HCT116 (cell line): ENCODE results near the gene BTN1A1. TPM values are rescaled to one million over a fixed set of nuclear protein-coding genes. Genes with fewer than 3 reads are reported as not detected.
A peak's percentile ranks its signal among the peaks of the same experiment; 100 is the strongest.

ENCODE experiments used
- ATAC-seq: fragments of 200-7000 bp; cut with Tn5 transposase; 2 replicates; pipeline ENCODE4 v1.9.1; 2020; ENCODE audit warnings: mild to moderate bottlenecking, moderate library complexity
- BruUV-seq: library from RNA; stranded (reverse); fragments of 400-500 nt; replicated peaks from 2 replicates; lab custom pipeline; 2021; lab: Mats Ljungman, UMichigan
- CTCF ChIA-PET: fragments of 300-600 bp; sonication (Branson Sonifier 250); formaldehyde crosslinking; loops from one replicate; lab custom pipeline; 2021; ENCODE audit warnings: antibody characterized with exemption; lab: Charles Lee
- POLR2A ChIA-PET: fragments of 300-600, 350-600 bp; sonication (Branson Sonifier 250); formaldehyde crosslinking; loops from one replicate; lab custom pipeline; 2021; ENCODE audit warnings: antibody characterized with exemption; lab: Charles Lee
- RAD21 ChIA-PET, 2 experiments: fragments of 300-600 bp; sonication (Branson Sonifier 250); formaldehyde crosslinking; loops; one replicate each; lab custom pipeline; 2023; ENCODE audit warnings: low total read pairs in 2 of 2; ENCODE audit not compliant: uncharacterized antibody in 2 of 2, unreplicated experiment in 2 of 2, low non-redundant PET in 1 of 2; lab: Charles Lee
- DNase-seq: peaks from one replicate; pipeline ENCODE4 v3.0.0-alpha.2; 2010; ENCODE audit warnings: low read depth, low spot score
- H2AFZ ChIP-seq: fragments of 200-600 bp; shearing (Covaris generic), sonication (generic); 2 replicates; pipeline ENCODE4 v1.6.1; 2017; ENCODE audit warnings: low read depth, mixed run types, mixed read lengths, antibody characterized with exemption, low read length; ENCODE audit not compliant: poor library complexity, severe bottlenecking
- H3K27ac ChIP-seq: 2 replicates; pipeline ENCODE4 v1.5.1; 2012; ENCODE audit warnings: low read depth, low read length
- H3K27me3 ChIP-seq: fragments of 200-600 bp; sonication (generic); 2 replicates; pipeline ENCODE4 v1.6.1; 2016; ENCODE audit warnings: mixed run types, low read length, mixed read lengths; ENCODE audit not compliant: insufficient read depth
- H3K36me3 ChIP-seq, 2 experiments: fragments of 200-500 bp in 1 of 2; fragments of 200-600 bp in 1 of 2; sonication (Bioruptor generic) in 1 of 2; sonication (generic) in 1 of 2; 2 replicates each; pipeline versions ENCODE4 v1.5.1 to v1.6.1; 2014 to 2016; ENCODE audit warnings: low read length in 2 of 2, inconsistent platforms in 1 of 2, mixed read lengths in 1 of 2, mixed run types in 1 of 2; ENCODE audit not compliant: insufficient read depth in 2 of 2, control insufficient read depth in 1 of 2
- H3K4me1 ChIP-seq, 2 experiments: fragments of 200-600 bp in 1 of 2; sonication (generic) in 1 of 2; 2 replicates each; pipeline versions ENCODE4 v1.5.1 to v1.6.1; 2012 to 2017; ENCODE audit warnings: low read length in 2 of 2, inconsistent platforms in 1 of 2, mild to moderate bottlenecking in 1 of 2, mixed read lengths in 1 of 2, mixed run types in 1 of 2, moderate library complexity in 1 of 2; ENCODE audit not compliant: insufficient read depth in 2 of 2, control insufficient read depth in 1 of 2
- H3K4me2 ChIP-seq: fragments of 200-600 bp; sonication (generic); 2 replicates; pipeline ENCODE4 v1.6.1; 2017; ENCODE audit warnings: mixed run types, low read length, mixed read lengths
- H3K4me3 ChIP-seq, 2 experiments: fragments of 200-600 bp in 1 of 2; sonication (generic) in 1 of 2; replicated peaks in 1 of 2; 2 replicates each; pipeline ENCODE4 v1.5.1; 2011 to 2016; ENCODE audit warnings: low read length in 2 of 2, control low read depth in 1 of 2, low read depth in 1 of 2, mild to moderate bottlenecking in 1 of 2, mixed read lengths in 1 of 2, mixed run types in 1 of 2
- H3K79me2 ChIP-seq: fragments of 200-600 bp; sonication (generic); 2 replicates; pipeline ENCODE4 v1.6.1; 2017; ENCODE audit warnings: mild to moderate bottlenecking, mixed run types, low read length, moderate library complexity, mixed read lengths; ENCODE audit not compliant: insufficient read depth
- H3K9ac ChIP-seq: fragments of 200-600 bp; sonication (generic); 2 replicates; pipeline ENCODE4 v1.6.1; 2016; ENCODE audit warnings: low read length, mixed read lengths
- H3K9me2 ChIP-seq: fragments of 200-600 bp; sonication (generic), shearing (Covaris generic); 2 replicates; pipeline ENCODE4 v1.6.1; 2017; ENCODE audit warnings: mixed run types, mild to moderate bottlenecking, moderate library complexity; ENCODE audit not compliant: insufficient read depth
- H3K9me3 ChIP-seq, 2 experiments: fragments of 200-500 bp in 1 of 2; fragments of 200-600 bp in 1 of 2; sonication (Bioruptor generic) in 1 of 2; sonication (generic) in 1 of 2; 2 replicates each; pipeline ENCODE4 v1.6.1; 2014 to 2017; ENCODE audit warnings: low read length in 2 of 2, mixed read lengths in 2 of 2, inconsistent platforms in 1 of 2, low read depth in 1 of 2, mild to moderate bottlenecking in 1 of 2, mixed run types in 1 of 2, moderate library complexity in 1 of 2; ENCODE audit not compliant: control insufficient read depth in 1 of 2, insufficient read depth in 1 of 2
- H4K20me1 ChIP-seq: fragments of 200-600 bp; sonication (generic), shearing (Covaris generic); 2 replicates; pipeline ENCODE4 v1.6.1; 2017; ENCODE audit warnings: mixed run types, mild to moderate bottlenecking, moderate library complexity; ENCODE audit not compliant: insufficient read depth
- ELF1 ChIP-seq: IDR thresholded peaks from 2 replicates; pipeline ENCODE4 v1.6.1; 2012; ENCODE audit warnings: low read depth, borderline replicate concordance
- POLR2A ChIP-seq: IDR thresholded peaks from 2 replicates; pipeline ENCODE4 v1.7.0; 2011; ENCODE audit warnings: borderline replicate concordance; ENCODE audit not compliant: insufficient read depth, insufficient read length; ENCODE audit errors: extremely low read depth
- SRF ChIP-seq: IDR thresholded peaks from 2 replicates; pipeline ENCODE4 v1.6.1; 2012; ENCODE audit warnings: low read depth
- TCF7L2 ChIP-seq: IDR thresholded peaks from 2 replicates; pipeline ENCODE4 v1.7.0; 2011; ENCODE audit warnings: borderline replicate concordance, inconsistent platforms; ENCODE audit not compliant: insufficient read depth, insufficient read length; ENCODE audit errors: extremely low read depth
- intact Hi-C: fragments of 100-400 bp; cut with micrococcal nuclease; formaldehyde crosslinking; loops from 2 replicates; pipeline ENCODE4 v1.10.0; 2022
- total RNA-seq: library from RNA; stranded (reverse); gene quantifications from one replicate; pipeline ENCODE4 v1.2.1, GENCODE V29; 2021; ENCODE audit not compliant: unreplicated experiment
- TF ChIP-seq, protein P1 (sequence below): IDR thresholded peaks from 2 replicates; pipeline ENCODE4 v1.6.1; 2011; ENCODE audit warnings: mild to moderate bottlenecking, low read length, moderate library complexity; ENCODE audit not compliant: insufficient replicate concordance; ENCODE audit errors: extremely low read depth

BTN1A1 gene
- total RNA-seq, 1 experiment from 2014 or later: 0.32 TPM

DNA sequence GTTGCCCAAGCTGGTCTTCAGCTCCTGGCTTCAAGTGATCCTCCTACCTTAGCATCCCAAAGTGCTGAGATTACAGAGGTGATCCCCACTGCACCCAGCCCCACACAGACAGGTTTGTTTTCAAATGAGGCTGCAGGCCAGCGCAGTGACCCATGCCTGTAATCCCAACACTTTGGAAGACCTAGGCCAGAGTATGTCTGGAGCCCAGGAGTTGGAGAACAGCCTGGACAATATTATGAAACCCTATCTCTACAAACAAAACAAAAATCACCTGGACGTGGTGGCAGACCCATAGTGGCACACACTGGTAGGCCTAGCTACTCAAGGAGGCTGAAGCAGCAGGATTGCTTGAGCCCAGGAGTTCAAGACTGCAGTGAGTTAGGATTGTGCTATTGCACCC is 30.1 kb downstream of the BTN1A1 start (continued):
- TF ChIP-seq, protein P1, sequence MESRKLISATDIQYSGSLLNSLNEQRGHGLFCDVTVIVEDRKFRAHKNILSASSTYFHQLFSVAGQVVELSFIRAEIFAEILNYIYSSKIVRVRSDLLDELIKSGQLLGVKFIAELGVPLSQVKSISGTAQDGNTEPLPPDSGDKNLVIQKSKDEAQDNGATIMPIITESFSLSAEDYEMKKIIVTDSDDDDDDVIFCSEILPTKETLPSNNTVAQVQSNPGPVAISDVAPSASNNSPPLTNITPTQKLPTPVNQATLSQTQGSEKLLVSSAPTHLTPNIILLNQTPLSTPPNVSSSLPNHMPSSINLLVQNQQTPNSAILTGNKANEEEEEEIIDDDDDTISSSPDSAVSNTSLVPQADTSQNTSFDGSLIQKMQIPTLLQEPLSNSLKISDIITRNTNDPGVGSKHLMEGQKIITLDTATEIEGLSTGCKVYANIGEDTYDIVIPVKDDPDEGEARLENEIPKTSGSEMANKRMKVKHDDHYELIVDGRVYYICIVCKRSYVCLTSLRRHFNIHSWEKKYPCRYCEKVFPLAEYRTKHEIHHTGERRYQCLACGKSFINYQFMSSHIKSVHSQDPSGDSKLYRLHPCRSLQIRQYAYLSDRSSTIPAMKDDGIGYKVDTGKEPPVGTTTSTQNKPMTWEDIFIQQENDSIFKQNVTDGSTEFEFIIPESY: no peak
- TF ChIP-seq TCF7L2 (no peak), ELF1 (no peak), POLR2A (no peak)

DNA sequence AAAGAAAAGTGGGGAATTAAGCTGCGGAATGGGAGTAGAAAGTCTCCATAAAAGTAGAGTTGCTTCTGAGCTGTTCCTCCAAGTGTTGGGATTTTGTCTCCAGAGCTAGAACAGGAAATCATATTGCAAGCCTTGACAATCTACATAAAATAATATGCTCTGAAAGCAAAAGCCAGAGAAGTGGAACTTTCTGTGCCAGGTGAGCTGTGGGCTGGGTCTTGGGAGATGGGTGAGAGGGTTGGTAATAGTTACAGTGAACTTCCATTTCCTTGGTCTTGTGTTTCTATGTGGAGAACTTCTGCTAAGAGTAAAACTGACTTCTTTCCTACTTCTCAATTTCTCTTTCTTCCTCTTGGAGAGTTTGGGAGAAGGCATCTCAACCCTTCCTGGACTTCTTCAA is 31.8 kb downstream of the BTN1A1 start:
- Histone ChIP-seq H3K4me3 (no peak overlapping the region), H4K20me1 (no peaks in the 10 kb centered on the region), H3K9ac (no peak overlapping the region), H3K9me3 (no peaks in the 10 kb centered on the region), H3K9me2 (no peaks in the 10 kb centered on the region), H3K36me3 (no peaks in the 10 kb centered on the region), H3K4me2 (no peak overlapping the region), H3K79me2 (no peaks in the 10 kb centered on the region), H3K27ac (no peak overlapping the region), H2AFZ (peak overlapping the region; percentile 14), H3K4me1 (peaks cover 7 to 18% of the 10 kb centered on the region in 2 experiments; a peak in 3 of 4 replicates), H3K27me3 (no peaks in the 10 kb centered on the region)
- ATAC-seq (no peak), DNase-seq (no peak)
- POLR2A ChIA-PET: interaction anchor here (0.6 kb wide), 1 partner anchor 14 kb away, joined by 3 read pairs; no protein-coding TSS in a partner anchor
- CTCF ChIA-PET: interaction anchor here (2.4 kb wide), 1 partner anchor 64 kb away, joined by 11 read pairs; no protein-coding TSS in a partner anchor
- intact Hi-C loops: loop anchor here (2.0 to 10.0 kb wide), 2 partner anchors 191 to 357 kb away; no protein-coding TSS in a partner anchor
- no TSS peak for BruUV-seq
- RAD21 ChIA-PET: no interaction called here
- no peak for TF ChIP-seq SRF
